Stimulated activated CD8-positive, alpha-beta memory T cell treated with anti-CD3 and anti-CD28 coated beads, Interleukin-15, amount 100 ng/mL, for 24 hours (primary cell): Measurements from ENCODE around the gene COL23A1.
"Not testable (repeated sequence)": the region's sequence is repeated elsewhere in the genome, so short reads cannot be mapped to it uniquely, and the experiment has no call there.

Source experiments
- DNase-seq: peaks from one replicate; pipeline ENCODE4 v3.0.0-alpha.2; 2020; ENCODE audit warnings: low read depth

Gene COL23A1

GRCh38 chr5:178322736-178323540 is 267.3 kb downstream of the COL23A1 start:
- DNase-seq = no peak

- DNase-seq = no peak
Observed at GRCh38 chr5:178320281-178320855, 269.8 kb downstream of the COL23A1 start.

- DNase-seq = no peak
Observed at GRCh38 chr5:178319541-178320041, 270.6 kb downstream of the COL23A1 start.

- DNase-seq = no peak
Observed at GRCh38 chr5:178318893-178319292, 271.3 kb downstream of the COL23A1 start.

GRCh38 chr5:178318382-178318781 is 271.8 kb downstream of the COL23A1 start:
- no peak for DNase-seq

- DNase-seq = not testable (repeated sequence)
Observed at GRCh38 chr5:178317727-178318126, 272.5 kb downstream of the COL23A1 start.

- DNase-seq = no peak
Observed at GRCh38 chr5:178314961-178315820, 275.0 kb downstream of the COL23A1 start.

- DNase-seq = no peak
Observed at GRCh38 chr5:178314061-178314660, 276.0 kb downstream of the COL23A1 start.

GRCh38 chr5:178313316-178313715 is 276.9 kb downstream of the COL23A1 start:
- no peak for DNase-seq

GRCh38 chr5:178312880-178313282 is 277.3 kb downstream of the COL23A1 start:
- no peak for DNase-seq

GRCh38 chr5:178310130-178310865 is 279.9 kb downstream of the COL23A1 start:
- DNase-seq = no peak

GRCh38 chr5:178309271-178310013 is 280.8 kb downstream of the COL23A1 start:
- DNase-seq = no peak

GRCh38 chr5:178308541-178309092 is 281.6 kb downstream of the COL23A1 start:
- DNase-seq = no peak

- no peak for DNase-seq
Observed at GRCh38 chr5:178307267-178308045, 282.7 kb downstream of the COL23A1 start.

GRCh38 chr5:178306430-178307225 is 283.6 kb downstream of the COL23A1 start:
- no peak for DNase-seq

- no peak for DNase-seq
Observed at GRCh38 chr5:178305801-178306200, 284.4 kb downstream of the COL23A1 start.

- DNase-seq = no peak
Observed at GRCh38 chr5:178304761-178305645, 285.2 kb downstream of the COL23A1 start.

- no peak for DNase-seq
Observed at GRCh38 chr5:178304016-178304415, 286.2 kb downstream of the COL23A1 start.
